WTC11 (cell line): ENCODE measurements around the gene PMFBP1. TPM values are rescaled to one million over a fixed set of nuclear protein-coding genes. Genes with fewer than 3 reads are reported as not detected.

Experiments used
- ATAC-seq: fragments of 200-7000 bp; cut with Tn5 transposase; 2 replicates; pipeline ENCODE4 v1.10.0; 2021; ENCODE audit warnings: mild to moderate bottlenecking, moderate library complexity
- CTCF ChIA-PET: fragments of 300-600 bp; sonication (Branson Sonifier 250); formaldehyde crosslinking; loops from one replicate; lab custom pipeline; 2021; ENCODE audit warnings: antibody characterized with exemption; lab: Charles Lee
- POLR2A ChIA-PET: fragments of 350-600 bp; sonication (Branson Sonifier 250); formaldehyde crosslinking; loops from one replicate; lab custom pipeline; 2021; ENCODE audit warnings: antibody characterized with exemption; lab: Charles Lee
- DNase-seq: peaks from one replicate; pipeline ENCODE4 v3.0.0; 2021; ENCODE audit warnings: low spot score
- H3K27ac Mint-ChIP-seq: 2 replicates; pipeline ENCODE4 v1.8.0; 2021; ENCODE audit warnings: mixed read lengths
- H3K27me3 Mint-ChIP-seq: 2 replicates; pipeline ENCODE4 v1.8.0; 2021; ENCODE audit warnings: low read depth, mild to moderate bottlenecking, moderate library complexity, mixed read lengths
- H3K36me3 Mint-ChIP-seq: 2 replicates; pipeline ENCODE4 v1.8.0; 2021; ENCODE audit warnings: mixed read lengths
- H3K4me1 Mint-ChIP-seq: 2 replicates; pipeline ENCODE4 v1.8.0; 2022; ENCODE audit warnings: mixed read lengths
- H3K4me3 Mint-ChIP-seq: 2 replicates; pipeline ENCODE4 v1.8.0; 2021; ENCODE audit warnings: mild to moderate bottlenecking, moderate library complexity, mixed read lengths
- H3K9me3 Mint-ChIP-seq: 2 replicates; pipeline ENCODE4 v1.8.0; 2021; ENCODE audit warnings: mixed read lengths
- ATF1 ChIP-seq: sonication (generic); formaldehyde crosslinking; IDR thresholded peaks from 2 replicates; pipeline ENCODE4 v1.8.1; 2023; ENCODE audit warnings: mild to moderate bottlenecking, moderate library complexity, missing genetic modification reagents
- ATF3 ChIP-seq: sonication (generic); formaldehyde crosslinking; conservative IDR thresholded peaks from 2 replicates; pipeline ENCODE4 v1.8.1; 2022; ENCODE audit warnings: mild to moderate bottlenecking, missing genetic modification reagents
- ATF6 ChIP-seq: sonication (generic); formaldehyde crosslinking; IDR thresholded peaks from 2 replicates; pipeline ENCODE4 v1.8.1; 2023; ENCODE audit warnings: mild to moderate bottlenecking, missing genetic modification reagents
- CDX4 ChIP-seq: fragments of 250-450 bp; sonication (Bioruptor Pico); IDR thresholded peaks from 2 replicates; pipeline ENCODE4 v1.9.0; 2021; ENCODE audit warnings: moderate library complexity, mild to moderate bottlenecking, inconsistent platforms, borderline replicate concordance
- CREB1 ChIP-seq: sonication (generic); formaldehyde crosslinking; IDR thresholded peaks from 2 replicates; pipeline ENCODE4 v1.8.0; 2023; ENCODE audit warnings: mild to moderate bottlenecking, missing genetic modification reagents
- E2F4 ChIP-seq: sonication (generic); formaldehyde crosslinking; IDR thresholded peaks from 2 replicates; pipeline ENCODE4 v1.8.1; 2022; ENCODE audit warnings: low read depth, mild to moderate bottlenecking, moderate library complexity, missing genetic modification reagents, borderline replicate concordance
- ELF4 ChIP-seq: sonication (generic); formaldehyde crosslinking; IDR thresholded peaks from 2 replicates; pipeline ENCODE4 v1.8.1; 2022; ENCODE audit warnings: low read depth, mild to moderate bottlenecking, moderate library complexity, missing genetic modification reagents
- ESRRA ChIP-seq: sonication (generic); formaldehyde crosslinking; IDR thresholded peaks from 2 replicates; pipeline ENCODE4 v1.8.1; 2022; ENCODE audit warnings: mild to moderate bottlenecking, missing genetic modification reagents, borderline replicate concordance
- HMGA2 ChIP-seq: fragments of 250-450 bp; sonication (Bioruptor Pico); IDR thresholded peaks from 2 replicates; pipeline ENCODE4 v1.4.0; 2021; ENCODE audit warnings: mild to moderate bottlenecking, moderate library complexity
- MXD4 ChIP-seq: fragments of 250-450 bp; sonication (Bioruptor Pico); IDR thresholded peaks from 2 replicates; pipeline ENCODE4 v1.8.0; 2021; ENCODE audit warnings: mild to moderate bottlenecking, moderate library complexity, borderline replicate concordance
- NR3C1 ChIP-seq: sonication (generic); formaldehyde crosslinking; conservative IDR thresholded peaks from 2 replicates; pipeline ENCODE4 v1.8.1; 2023; ENCODE audit warnings: low read depth, mild to moderate bottlenecking, missing genetic modification reagents
- OVOL2 ChIP-seq: fragments of 250-450 bp; sonication (Bioruptor Pico); IDR thresholded peaks from 2 replicates; pipeline ENCODE4 v1.9.0; 2021; ENCODE audit warnings: mild to moderate bottlenecking, borderline replicate concordance
- RELA ChIP-seq: sonication (generic); formaldehyde crosslinking; IDR thresholded peaks from 2 replicates; pipeline ENCODE4 v1.8.1; 2022; ENCODE audit warnings: missing genetic modification reagents, mild to moderate bottlenecking, borderline replicate concordance
- SOX15 ChIP-seq: fragments of 250-450 bp; sonication (Bioruptor Pico); IDR thresholded peaks from 2 replicates; pipeline ENCODE4 v1.9.0; 2021; ENCODE audit warnings: mild to moderate bottlenecking
- STAT6 ChIP-seq: sonication (generic); formaldehyde crosslinking; conservative IDR thresholded peaks from 2 replicates; pipeline ENCODE4 v1.8.1; 2023; ENCODE audit warnings: mild to moderate bottlenecking, low read depth, missing genetic modification reagents, moderate library complexity
- USF2 ChIP-seq: sonication (generic); formaldehyde crosslinking; IDR thresholded peaks from 2 replicates; pipeline ENCODE4 v1.8.1; 2023; ENCODE audit warnings: mild to moderate bottlenecking, missing genetic modification reagents, moderate library complexity
- ZBTB43 ChIP-seq: sonication (generic); formaldehyde crosslinking; IDR thresholded peaks from 2 replicates; pipeline ENCODE4 v1.8.1; 2023; ENCODE audit warnings: mild to moderate bottlenecking, missing genetic modification reagents
- ZMAT4 ChIP-seq: fragments of 250-450 bp; sonication (Bioruptor Pico); IDR thresholded peaks from 2 replicates; pipeline ENCODE4 v1.9.0; 2021; ENCODE audit warnings: mild to moderate bottlenecking
- ZNF232 ChIP-seq: sonication (generic); formaldehyde crosslinking; IDR thresholded peaks from 2 replicates; pipeline ENCODE4 v1.8.0; 2022; ENCODE audit warnings: mild to moderate bottlenecking, missing genetic modification reagents
- ZNF281 ChIP-seq: sonication (generic); formaldehyde crosslinking; IDR thresholded peaks from 2 replicates; pipeline ENCODE4 v1.8.0; 2023; ENCODE audit warnings: mild to moderate bottlenecking, missing genetic modification reagents
- ZNF416 ChIP-seq: fragments of 250-450 bp; sonication (Bioruptor Pico); IDR thresholded peaks from 2 replicates; pipeline ENCODE4 v1.9.0; 2021; ENCODE audit warnings: mild to moderate bottlenecking, inconsistent platforms
- ZSCAN18 ChIP-seq: fragments of 250-450 bp; sonication (Bioruptor Pico); IDR thresholded peaks from 2 replicates; pipeline ENCODE4 v2.1.2; 2022; ENCODE audit warnings: mild to moderate bottlenecking, moderate library complexity
- total RNA-seq: library from RNA; stranded (reverse); gene quantifications from 3 replicates; pipeline ENCODE4 v1.2.3, GENCODE V29; 2021

PMFBP1 gene
- total RNA-seq, 1 experiment from 2014 or later = 1.9 TPM

- H3K27me3 Mint-ChIP-seq = no peaks in the 10 kb centered on the region; the same call in 1 of the 2 replicates
- no peak for ATAC-seq
- peaks cover 19% of the 10 kb centered on the region for H3K4me1 Mint-ChIP-seq
- ChIA-PET POLR2A (interaction anchor here (1.9 kb wide), 1 partner anchor 26 kb away, joined by 8 read pairs; no protein-coding TSS in a partner anchor), CTCF (interaction anchor here (0.6 to 2.5 kb wide), 24 partner anchors 12 to 1833 kb away, joined by 3 to 68 read pairs (median 5); partner anchors contain the start of genes DHX38 and TXNL4B)
- H3K36me3 Mint-ChIP-seq = peaks cover 5% of the 10 kb centered on the region; the same call in 1 of the 2 replicates
- TF ChIP-seq ZNF232 (no peak), OVOL2 (no peak), ATF6 (no peak), RELA (CRISPR knock-in tag) (no peak), E2F4 (CRISPR knock-in tag) (no peak), USF2 (no peak), SOX15 (no peak), MXD4 (CRISPR knock-in tag) (no peak), ESRRA (CRISPR knock-in tag) (no peak), NR3C1 (no peak), ELF4 (CRISPR knock-in tag) (no peak), ATF3 (CRISPR knock-in tag) (no peak), ZSCAN18 (no peak)
- H3K4me3 Mint-ChIP-seq = no peak overlapping the region
- no peak for DNase-seq
- no peaks in the 10 kb centered on the region for H3K9me3 Mint-ChIP-seq
- H3K27ac Mint-ChIP-seq = no peak overlapping the region
These were observed 47.8 kb downstream of the PMFBP1 start for GRCh38 chr16:72124148-72124547.

GRCh38 chr16:72123426-72123825 is 48.5 kb downstream of the PMFBP1 start:
- CTCF ChIA-PET = interaction anchor here (1.7 kb wide), 1 partner anchor 343 kb away, joined by 3 read pairs; no protein-coding TSS in a partner anchor
- no peaks in the 10 kb centered on the region for H3K27me3 Mint-ChIP-seq
- no peaks in the 10 kb centered on the region for H3K9me3 Mint-ChIP-seq
- POLR2A ChIA-PET = no interaction called here
- ATAC-seq (no peak), DNase-seq (no peak)
- no peak overlapping the region for H3K4me3 Mint-ChIP-seq
- H3K36me3 Mint-ChIP-seq = peaks cover 5% of the 10 kb centered on the region; the same call in 1 of the 2 replicates
- H3K27ac Mint-ChIP-seq = no peak overlapping the region
- peaks cover 12% of the 10 kb centered on the region for H3K4me1 Mint-ChIP-seq
- TF ChIP-seq ATF1 (CRISPR knock-in tag) = no peak
- TF ChIP-seq ZMAT4 (CRISPR knock-in tag) = no peak
- no peak for TF ChIP-seq ZNF416 (CRISPR knock-in tag)
- TF ChIP-seq HMGA2 (CRISPR knock-in tag) = no peak
- TF ChIP-seq ZNF232 = no peak
- no peak for TF ChIP-seq CREB1 (CRISPR knock-in tag)
- no peak for TF ChIP-seq ZBTB43
- no peak for TF ChIP-seq CDX4 (CRISPR knock-in tag)
- no peak for TF ChIP-seq STAT6
- no peak for TF ChIP-seq ZNF281 (CRISPR knock-in tag)
